ENCODE data around the gene VTCN1.

Gene VTCN1

GRCh38 chr1:117209094-117209493, 1.6 kb downstream of the VTCN1 start:
- no peak for DNase-seq (ENCODE audit: low spot score)

DNA sequence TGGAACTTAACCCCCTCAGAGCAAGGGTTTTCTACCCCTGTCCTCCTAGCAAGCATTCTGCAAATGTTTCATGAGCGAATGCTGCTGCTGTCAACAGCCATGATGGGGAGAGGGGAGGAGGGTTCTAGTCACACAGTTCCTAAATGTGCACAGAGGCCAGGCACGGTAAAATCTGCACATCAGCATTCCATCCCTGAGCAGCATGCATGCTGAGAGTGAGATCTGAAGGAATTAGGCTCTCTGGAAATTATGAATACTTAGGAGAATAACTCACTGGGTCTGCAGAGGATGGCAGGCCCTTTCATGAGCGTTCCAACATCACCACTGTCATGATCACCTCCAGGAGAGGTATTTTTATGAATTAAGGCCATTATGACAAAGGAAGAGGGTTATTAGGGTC, 2.1 kb downstream of the VTCN1 start:
- DNase-seq (ENCODE audit: low spot score) = no peak

- no peak for DNase-seq (ENCODE audit: low spot score)
Observed at GRCh38 chr1:117205368-117205767, 5.4 kb downstream of the VTCN1 start.

DNA sequence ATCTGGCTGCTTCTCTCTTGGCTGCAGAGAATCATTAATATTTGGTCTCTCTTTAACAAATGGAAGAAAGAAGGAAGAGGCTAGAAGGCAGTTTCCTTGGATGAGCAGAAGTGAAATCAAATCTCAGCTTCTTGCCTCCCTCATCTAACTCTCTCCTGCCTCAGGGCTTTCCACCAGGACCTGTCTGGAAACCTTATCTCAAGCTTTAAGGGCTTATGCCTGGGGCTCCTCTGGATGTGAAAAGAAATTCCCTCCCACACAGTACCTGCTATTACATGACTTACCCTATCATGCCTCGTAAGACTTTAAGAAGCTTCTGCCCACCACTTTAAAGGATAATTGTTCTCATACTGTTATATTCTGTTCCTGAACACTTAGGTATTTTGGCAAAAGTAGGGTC, 8.9 kb downstream of the VTCN1 start:
- DNase-seq (ENCODE audit: low spot score) = no peak

DNA sequence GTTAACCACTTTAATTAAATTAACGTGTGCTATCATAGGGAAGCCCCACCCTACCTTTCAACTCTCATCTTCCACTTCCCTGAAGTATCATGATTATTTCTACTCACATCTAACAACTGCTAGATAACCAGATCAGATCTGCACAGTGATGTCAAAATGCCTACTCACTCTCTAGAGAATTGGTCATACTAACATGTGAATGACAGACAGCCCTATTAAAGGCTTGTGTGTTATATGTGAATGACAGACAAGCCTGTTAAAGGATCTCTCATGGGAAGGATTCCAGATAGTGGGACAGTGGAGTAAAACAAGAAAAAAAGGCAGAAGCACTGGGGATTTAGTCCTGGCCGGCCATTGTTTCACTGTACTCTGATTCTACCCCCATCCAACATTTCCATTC, 12.6 kb downstream of the VTCN1 start:
- DNase-seq (ENCODE audit: low spot score) = no peak

DNA sequence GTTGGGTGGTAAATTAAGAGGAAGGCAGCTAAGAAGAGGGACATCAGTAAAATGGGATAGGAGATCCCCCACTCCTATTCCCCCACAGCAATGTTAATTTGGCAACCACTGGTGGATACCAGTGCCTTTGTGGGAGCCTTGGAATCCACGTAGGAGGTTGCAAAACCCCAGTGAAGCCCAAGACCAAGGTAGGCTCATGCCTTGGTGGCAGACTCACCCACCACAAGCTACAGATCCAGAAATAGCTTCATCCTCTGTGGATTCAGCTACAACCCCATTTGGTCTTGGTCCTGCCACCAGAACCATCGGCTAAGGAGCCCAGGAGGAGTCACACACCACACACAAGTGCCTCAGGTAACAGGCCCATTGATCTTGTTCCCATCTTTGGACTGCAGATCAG, 21.0 kb downstream of the VTCN1 start:
- no peak for DNase-seq (ENCODE audit: low spot score)

DNA sequence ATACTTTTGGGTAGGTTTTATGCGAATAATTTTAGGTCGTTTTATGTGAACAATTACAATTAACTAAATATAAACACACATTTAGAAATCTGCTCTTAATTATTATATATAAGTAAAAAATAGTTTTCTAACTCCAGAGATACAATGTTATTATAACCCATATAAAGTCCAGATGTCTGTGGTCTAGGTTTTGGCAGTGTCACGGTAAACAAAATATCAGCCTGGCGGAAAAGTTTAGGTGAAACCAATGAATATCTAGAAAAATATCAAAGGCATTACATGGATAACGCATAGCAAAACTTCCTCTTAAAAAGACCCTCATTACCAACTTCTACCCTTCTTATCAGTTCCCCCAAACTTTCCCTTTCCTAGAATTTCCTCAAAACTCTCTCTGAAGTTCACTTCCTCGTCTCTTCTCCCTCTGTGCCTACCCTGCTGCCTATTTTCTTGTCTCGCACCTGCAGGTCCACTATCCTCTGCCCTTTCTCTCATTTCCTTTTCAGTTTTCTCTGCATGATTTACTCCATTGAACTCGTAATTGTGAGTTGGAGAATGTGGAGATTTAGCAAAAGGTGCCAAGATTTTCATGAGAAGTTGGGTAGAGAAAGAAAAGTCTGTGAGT, 21.8 kb downstream of the VTCN1 start:
- DNase-seq (ENCODE audit: low spot score) = no peak

GRCh38 chr1:117188170-117188815, 22.4 kb downstream of the VTCN1 start:
- no peak for DNase-seq (ENCODE audit: low spot score)

DNA sequence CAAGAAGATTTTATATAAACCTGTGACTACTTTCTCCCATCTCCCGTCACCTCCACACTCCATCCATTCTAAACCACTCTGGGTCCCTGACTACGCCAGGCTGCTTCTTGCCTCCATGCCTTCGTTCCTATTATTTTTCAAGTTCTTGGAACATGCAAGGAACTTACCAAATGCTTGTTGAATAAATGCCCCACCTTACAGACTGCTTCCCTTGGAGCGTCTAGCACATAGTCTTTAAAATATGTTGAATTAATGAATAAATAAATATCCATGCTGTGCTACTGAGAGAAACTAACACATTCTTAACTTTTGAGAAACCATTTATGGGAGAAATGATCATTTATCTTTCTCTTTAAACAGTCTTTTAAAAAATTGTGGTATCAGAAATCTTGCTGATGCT, 27.6 kb downstream of the VTCN1 start:
- DNase-seq (ENCODE audit: low spot score) = no peak

DNA sequence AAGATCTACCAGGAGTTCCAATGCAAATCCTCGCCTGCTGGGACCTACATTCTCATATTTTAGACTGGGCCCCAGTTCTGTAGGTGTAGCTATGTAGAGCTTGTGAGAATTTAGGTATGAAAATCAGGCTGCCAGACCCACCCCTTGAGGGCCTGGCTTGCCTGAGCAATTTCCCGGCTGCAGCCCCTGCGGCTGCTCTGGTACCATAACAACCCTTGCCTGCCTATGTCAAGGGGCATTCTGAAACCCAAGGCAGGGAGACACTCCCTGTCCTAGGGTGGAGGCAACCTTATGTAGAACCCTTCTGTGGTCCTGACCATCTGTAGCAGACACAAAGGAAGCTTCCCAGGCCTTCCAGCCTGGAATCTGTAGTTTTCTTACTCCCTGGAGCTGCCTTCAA, 28.4 kb downstream of the VTCN1 start:
- no peak for DNase-seq (ENCODE audit: low spot score)

DNA sequence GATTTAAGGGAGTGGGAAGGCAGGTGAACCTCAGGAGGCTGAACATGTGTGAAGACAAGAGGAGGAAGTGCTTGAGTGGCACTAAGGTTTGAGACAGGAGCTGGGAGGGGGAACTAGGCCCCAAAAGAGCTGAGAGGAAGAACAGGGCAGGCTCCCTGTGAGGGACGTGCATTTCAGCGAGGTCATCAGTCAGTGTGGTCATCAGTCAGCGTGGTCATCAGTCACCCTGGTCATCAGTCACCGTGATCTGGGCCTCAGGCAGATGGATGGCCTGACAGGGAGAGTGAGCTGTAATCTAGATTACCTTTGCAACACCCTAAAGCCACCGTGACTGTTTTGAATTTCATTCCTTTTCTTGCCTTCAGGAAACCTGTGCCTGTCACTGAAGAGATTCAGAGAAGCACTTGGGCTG, 29.1 kb downstream of the VTCN1 start:
- DNase-seq (ENCODE audit: low spot score) = no peak

GRCh38 chr1:117180147-117180967, 30.4 kb downstream of the VTCN1 start:
- no peak for DNase-seq (ENCODE audit: low spot score)

DNA sequence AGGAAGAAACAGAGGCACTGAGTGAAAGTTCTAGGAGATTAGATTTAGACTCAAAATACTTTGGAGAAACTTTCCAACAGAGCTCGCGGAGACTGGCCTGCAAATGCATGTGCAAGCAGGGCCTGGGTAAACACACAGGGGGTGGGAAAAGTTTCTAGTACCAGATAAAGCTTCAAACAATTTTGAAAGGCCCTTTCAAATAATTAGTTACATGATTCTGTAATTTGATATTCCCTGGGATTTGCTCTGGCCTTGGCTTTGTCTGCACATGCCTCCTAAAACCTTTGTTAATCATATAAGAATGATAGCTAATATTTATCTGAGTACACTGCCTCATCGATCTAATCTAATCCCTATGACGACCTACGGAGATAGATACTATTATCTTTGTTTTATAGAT, 31.3 kb downstream of the VTCN1 start:
- no peak for DNase-seq (ENCODE audit: low spot score)

DNA sequence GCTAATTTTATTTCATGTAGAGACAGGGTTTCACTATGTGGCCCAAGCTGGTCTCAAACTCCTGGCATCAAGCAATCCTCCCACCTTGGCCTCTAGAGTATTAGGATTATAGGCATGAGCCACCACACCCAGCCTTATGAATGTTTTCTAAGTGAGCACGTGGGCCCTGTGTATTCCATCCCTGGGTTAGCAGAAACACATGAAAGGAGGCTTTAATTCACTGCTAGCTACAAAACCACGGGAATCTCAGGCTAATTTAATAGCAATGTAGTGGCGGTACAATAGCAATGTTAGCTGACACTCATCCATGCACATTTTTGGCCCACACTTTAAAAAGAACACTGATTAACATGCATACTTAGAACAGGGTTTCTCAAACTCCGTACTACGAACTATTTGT, 32.0 kb downstream of the VTCN1 start:
- DNase-seq (ENCODE audit: low spot score) = no peak

DNA sequence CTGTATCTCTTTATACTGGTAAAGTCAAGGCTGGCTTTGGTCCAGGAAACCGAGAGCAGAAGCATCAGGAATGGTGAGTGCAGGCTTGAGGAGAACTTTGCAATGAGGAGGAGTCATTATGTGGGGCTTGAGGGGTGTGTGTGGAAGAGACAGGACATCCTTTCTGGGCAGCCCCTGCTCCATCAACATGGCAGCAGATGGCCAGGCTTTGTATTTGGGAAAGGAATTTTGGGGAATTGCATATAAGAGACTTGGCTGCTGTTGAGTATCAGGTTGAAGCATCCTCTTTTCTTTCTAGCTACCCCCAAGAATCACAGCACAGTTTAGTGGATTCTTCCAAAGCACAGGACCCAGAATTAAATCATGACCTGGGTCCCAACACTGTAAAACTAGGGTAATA, 33.4 kb downstream of the VTCN1 start:
- DNase-seq (ENCODE audit: low spot score) = no peak

DNA sequence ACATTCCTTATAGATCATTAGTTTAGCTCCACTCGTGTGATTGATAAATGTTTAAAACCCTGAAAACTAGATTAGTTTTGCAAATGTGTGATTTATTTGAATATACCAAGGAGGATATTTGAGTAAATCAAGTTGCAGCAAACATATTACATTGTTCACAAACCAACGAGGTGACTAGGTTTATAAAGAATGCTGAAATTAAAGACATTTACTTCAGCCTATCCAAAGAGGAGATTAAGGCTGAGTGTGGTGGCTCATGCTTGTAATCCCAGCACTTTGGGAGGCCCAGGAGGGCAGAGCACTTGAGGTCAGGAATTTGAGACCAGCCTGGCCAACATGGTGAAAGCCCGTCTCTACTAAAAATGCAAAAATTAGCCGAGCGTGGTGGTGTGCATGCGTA, 34.1 kb downstream of the VTCN1 start:
- no peak for DNase-seq (ENCODE audit: low spot score)

- no peak for DNase-seq (ENCODE audit: low spot score)
Observed at GRCh38 chr1:117174851-117175250, 35.9 kb downstream of the VTCN1 start.

GRCh38 chr1:117173691-117174090, 37.0 kb downstream of the VTCN1 start:
- no peak for DNase-seq (ENCODE audit: low spot score)

- no peak for DNase-seq (ENCODE audit: low spot score)
Observed at GRCh38 chr1:117173006-117173405, 37.7 kb downstream of the VTCN1 start.

GRCh38 chr1:117171900-117172511, 38.7 kb downstream of the VTCN1 start:
- no peak for DNase-seq (ENCODE audit: low spot score)

DNA sequence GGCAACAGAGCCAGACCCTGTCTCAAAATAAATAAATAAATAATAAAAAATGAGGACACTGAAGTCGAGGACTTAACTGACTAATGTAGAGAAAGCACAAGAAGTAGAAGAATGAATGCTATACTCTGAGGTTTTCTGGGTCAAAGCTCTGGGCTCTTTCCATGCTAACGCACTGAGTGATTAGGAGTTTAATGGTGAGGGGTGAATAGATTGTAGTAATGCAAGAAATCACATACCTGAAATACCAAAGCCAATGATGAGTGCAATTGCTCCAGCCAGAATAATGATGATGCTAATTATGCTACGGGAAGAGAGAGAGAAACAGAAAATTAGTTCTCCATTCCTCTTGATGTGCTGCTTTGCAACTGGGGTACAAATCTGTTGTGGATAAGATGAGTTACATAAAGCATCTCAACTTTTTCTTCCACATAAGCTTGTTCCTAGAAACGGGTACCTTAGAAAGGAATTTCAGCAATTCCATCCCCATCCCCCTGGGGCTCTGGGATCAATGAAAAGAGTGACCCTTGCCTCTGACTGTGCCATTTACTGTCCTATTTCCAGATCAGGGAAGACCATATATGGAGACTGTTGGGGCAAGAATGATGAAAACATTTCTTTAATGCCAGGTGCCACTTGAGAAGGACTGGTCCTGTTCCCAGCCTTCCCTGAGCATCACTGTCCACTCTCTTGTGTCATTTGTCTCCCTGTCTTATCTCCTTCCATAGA, 40.7 kb downstream of the VTCN1 start:
- no peak for DNase-seq (ENCODE audit: low spot score)

DNA sequence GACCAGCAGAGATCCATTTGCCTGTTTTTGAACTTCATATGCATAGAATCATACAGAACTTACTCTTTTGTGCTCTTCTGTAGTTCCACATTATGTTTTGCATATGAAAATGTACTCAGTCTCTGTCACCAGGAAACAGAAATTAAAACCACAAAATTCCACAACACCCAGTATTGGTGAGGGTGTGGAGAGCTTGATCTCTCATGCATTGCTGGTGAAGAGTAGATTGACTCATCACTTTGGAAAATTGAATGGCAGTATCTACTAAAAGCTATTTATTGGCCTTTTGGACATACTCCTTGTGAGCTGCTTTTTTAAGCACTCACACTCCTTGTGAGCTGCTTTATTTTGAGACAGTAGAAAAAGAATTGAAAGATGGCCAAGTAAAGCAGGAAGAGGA, 43.3 kb downstream of the VTCN1 start:
- no peak for DNase-seq (ENCODE audit: low spot score)
